H1 (cell line): Measurements from ENCODE around the gene NAV2. TPM values are rescaled to one million over a fixed set of nuclear protein-coding genes. Genes with fewer than 3 reads are reported as not detected.
A peak's percentile ranks its signal among the peaks of the same experiment; 100 is the strongest.

Source experiments
- CTCF ChIA-PET: fragments of 300-600 bp; sonication (Branson Sonifier 250); formaldehyde crosslinking; loops from one replicate; lab custom pipeline; 2021; ENCODE audit not compliant: partially characterized antibody; lab: Charles Lee
- POLR2A ChIA-PET: fragments of 300-600 bp; sonication (Branson Sonifier 250); formaldehyde crosslinking; loops from one replicate; lab custom pipeline; 2021; ENCODE audit warnings: inconsistent platforms; ENCODE audit not compliant: partially characterized antibody; lab: Charles Lee
- DNase-seq, 2 experiments: peaks; one replicate each; pipeline versions ENCODE4 v3.0.0 to v3.0.0-alpha.2; 2010 to 2022; ENCODE audit warnings: low spot score in 2 of 2, low read depth in 1 of 2, mixed read lengths in 1 of 2
- FAIRE-seq: peaks from 2 replicates; lab custom pipeline; 2011; peaks lifted over from hg19 to GRCh38; lab: Jason Lieb, UNC
- H2AFZ ChIP-seq: 2 replicates; pipeline ENCODE4 v1.8.1; 2012; ENCODE audit warnings: low read length, inconsistent platforms
- H2AK5ac ChIP-seq: 2 replicates; pipeline ENCODE4 v1.6.1; 2013; ENCODE audit warnings: low read depth, low read length
- H2BK120ac ChIP-seq: replicated peaks from 2 replicates; pipeline ENCODE3; 2013; ENCODE audit warnings: low read depth, low read length, inconsistent platforms
- H2BK12ac ChIP-seq: 2 replicates; pipeline ENCODE4 v1.6.1; 2013; ENCODE audit warnings: low read depth, low read length
- H2BK15ac ChIP-seq: 2 replicates; pipeline ENCODE4 v1.6.1; 2013; ENCODE audit warnings: low read length
- H2BK20ac ChIP-seq: 2 replicates; pipeline ENCODE4 v1.6.1; 2013; ENCODE audit warnings: low read length
- H2BK5ac ChIP-seq: 2 replicates; pipeline ENCODE4 v1.6.1; 2013; ENCODE audit warnings: low read depth, low read length
- H3K14ac ChIP-seq: 2 replicates; pipeline ENCODE4 v1.6.1; 2013; ENCODE audit warnings: inconsistent platforms; ENCODE audit not compliant: insufficient read length
- H3K18ac ChIP-seq: 2 replicates; pipeline ENCODE4 v1.6.1; 2013; ENCODE audit warnings: low read length; ENCODE audit errors: extremely low read depth
- H3K23ac ChIP-seq: 2 replicates; pipeline ENCODE4 v1.6.1; 2013; ENCODE audit warnings: inconsistent platforms; ENCODE audit not compliant: insufficient read length
- H3K23me2 ChIP-seq: 2 replicates; pipeline ENCODE4 v1.6.1; 2013; ENCODE audit warnings: low read depth, low read length
- H3K27ac ChIP-seq: 2 replicates; pipeline ENCODE4 v1.6.1; 2011; ENCODE audit warnings: low read depth, low read length, inconsistent platforms
- H3K27me3 ChIP-seq, 4 experiments: replicated peaks in 1 of 4; 1 replicate in 1 of 4; 2 replicates in 3 of 4; pipeline versions ENCODE4 v1.6.1 to v1.8.1; 2011 to 2013; ENCODE audit warnings: low read length in 3 of 4, mild to moderate bottlenecking in 3 of 4, inconsistent platforms in 2 of 4, mixed read lengths in 2 of 4, moderate library complexity in 1 of 4; ENCODE audit not compliant: control insufficient read depth in 3 of 4, insufficient read depth in 3 of 4; ENCODE audit errors: extremely low read depth in 1 of 4
- H3K36me3 ChIP-seq, 4 experiments: 2 replicates each; pipeline versions ENCODE4 v1.6.1 to v1.8.1; 2011 to 2013; ENCODE audit warnings: mild to moderate bottlenecking in 4 of 4, low read length in 3 of 4, moderate library complexity in 2 of 4, control low read depth in 1 of 4, inconsistent platforms in 1 of 4; ENCODE audit not compliant: insufficient read depth in 4 of 4, control insufficient read depth in 2 of 4
- H3K4ac ChIP-seq: replicated peaks from 2 replicates; pipeline ENCODE3; 2013; ENCODE audit warnings: low read length, low read depth, mixed read lengths, inconsistent platforms; ENCODE audit not compliant: insufficient read length
- H3K4me1 ChIP-seq, 4 experiments: replicated peaks in 1 of 4; 1 replicate in 1 of 4; 2 replicates in 3 of 4; pipeline versions ENCODE4 v1.6.1 to v1.8.1; 2011 to 2013; ENCODE audit warnings: low read length in 3 of 4, inconsistent platforms in 2 of 4, mixed read lengths in 1 of 4; ENCODE audit not compliant: insufficient read depth in 4 of 4, control insufficient read depth in 3 of 4
- H3K4me2 ChIP-seq, 2 experiments: 2 replicates each; pipeline versions ENCODE4 v1.6.1 to v1.8.1; 2011 to 2013; ENCODE audit warnings: low read depth in 2 of 2, low read length in 2 of 2, control low read depth in 1 of 2, inconsistent platforms in 1 of 2, mild to moderate bottlenecking in 1 of 2; ENCODE audit not compliant: insufficient read depth in 1 of 2
- H3K4me3 ChIP-seq, 4 experiments: fragments of 200-600, 300-600 bp in 1 of 4; sonication (generic), shearing (Covaris generic), sonication (Bioruptor Twin) in 1 of 4; 2 replicates each; pipeline versions ENCODE4 v1.5.1 to v1.8.1; 2011 to 2016; ENCODE audit warnings: low read length in 4 of 4, low read depth in 3 of 4, control low read depth in 2 of 4, inconsistent platforms in 2 of 4, mild to moderate bottlenecking in 2 of 4, mixed read lengths in 1 of 4, moderate library complexity in 1 of 4; ENCODE audit not compliant: insufficient read depth in 2 of 4; ENCODE audit errors: extremely low read depth in 1 of 4
- H3K56ac ChIP-seq: replicated peaks from 2 replicates; pipeline ENCODE3; 2013; ENCODE audit warnings: low read depth, mild to moderate bottlenecking, mixed read lengths, low read length, inconsistent platforms; ENCODE audit not compliant: insufficient read length
- H3K79me1 ChIP-seq: 2 replicates; pipeline ENCODE4 v1.6.1; 2013; ENCODE audit warnings: low read depth, low read length, control low read depth
- H3K79me2 ChIP-seq, 2 experiments: 2 replicates each; pipeline versions ENCODE4 v1.6.1 to v1.8.1; 2012 to 2013; ENCODE audit warnings: low read length in 2 of 2, mild to moderate bottlenecking in 2 of 2, inconsistent platforms in 1 of 2; ENCODE audit not compliant: insufficient read depth in 2 of 2, control insufficient read depth in 1 of 2
- H3K9ac ChIP-seq, 4 experiments: replicated peaks in 1 of 4; 1 replicate in 1 of 4; 2 replicates in 3 of 4; pipeline versions ENCODE4 v1.6.1 to v1.8.1; 2011 to 2013; ENCODE audit warnings: low read depth in 3 of 4, low read length in 3 of 4, control low read depth in 2 of 4, mild to moderate bottlenecking in 2 of 4, moderate library complexity in 2 of 4, inconsistent platforms in 1 of 4; ENCODE audit errors: extremely low read depth in 1 of 4
- H3K9me3 ChIP-seq, 2 experiments: 2 replicates each; pipeline versions ENCODE4 v1.6.1 to v1.8.1; 2012 to 2013; ENCODE audit warnings: mild to moderate bottlenecking in 2 of 2, moderate library complexity in 2 of 2, control low read depth in 1 of 2, inconsistent platforms in 1 of 2, low read depth in 1 of 2, low read length in 1 of 2, mixed read lengths in 1 of 2; ENCODE audit not compliant: insufficient read depth in 2 of 2
- H4K20me1 ChIP-seq, 2 experiments: replicated peaks in 1 of 2; 2 replicates each; pipeline versions ENCODE3 to v1.8.1; 2011 to 2013; ENCODE audit warnings: inconsistent platforms in 2 of 2, low read length in 2 of 2, mild to moderate bottlenecking in 1 of 2; ENCODE audit not compliant: insufficient read depth in 2 of 2, control insufficient read depth in 1 of 2
- H4K5ac ChIP-seq: 2 replicates; pipeline ENCODE4 v1.6.1; 2013; ENCODE audit warnings: low read length, low read depth, mixed read lengths, inconsistent platforms; ENCODE audit not compliant: insufficient read length
- H4K8ac ChIP-seq: 2 replicates; pipeline ENCODE4 v1.8.0; 2013; ENCODE audit warnings: mild to moderate bottlenecking, moderate library complexity, low read length, inconsistent platforms; ENCODE audit not compliant: insufficient read depth; ENCODE audit errors: extremely low read depth
- H4K91ac ChIP-seq: replicated peaks from 2 replicates; pipeline ENCODE3; 2013; ENCODE audit warnings: low read length, mixed read lengths, inconsistent platforms; ENCODE audit not compliant: insufficient read length
- TEAD4 ChIP-seq: IDR thresholded peaks from 2 replicates; pipeline ENCODE4 v1.6.1; 2012; ENCODE audit warnings: low read depth, low read length, inconsistent platforms, mixed read lengths
- WGBS, 2 experiments: shearing (Covaris generic) in 1 of 2; methylation state at CpG; one replicate each; pipeline versions ENCODE4 v1.1.6 to v1.1.7; 2013 to 2015; ENCODE audit warnings: low lambda C conversion rate in 2 of 2, mixed read lengths in 2 of 2, inconsistent platforms in 1 of 2, low coverage in 1 of 2, missing lambda C conversion rate in 1 of 2; ENCODE audit not compliant: insufficient replicate concordance in 2 of 2, insufficient coverage in 1 of 2, insufficient read length in 1 of 2; ENCODE audit errors: extremely low coverage in 1 of 2, missing lambda C conversion rate in 1 of 2; 5-methylcytosine and 5-hydroxymethylcytosine counted together
- polyA plus RNA-seq, 7 experiments: library from polyadenylated mRNA; depleted of rRNA in 3 of 7; stranded (reverse) in 5 of 7; unstranded in 2 of 7; fragments of >200 nt in 5 of 7; fragments of 200-250 nt in 2 of 7; gene quantifications; 1 replicate in 5 of 7; 2 replicates in 1 of 7; 4 replicates in 1 of 7; pipeline versions ENCODE4 v1.2.1 to v1.2.3, GENCODE V29; 2011 to 2013; ENCODE audit warnings: missing spikeins in 2 of 7, mixed read lengths in 2 of 7
- total RNA-seq: library from RNA; stranded (reverse); fragmentation: NEBNext Ultra II Directional; extraction: Animal tissue kit (Norgen Biotek cat#: 25700); gene quantifications from 2 replicates; pipeline ENCODE4 v1.2.1, GENCODE V29; 2021
- TF ChIP-seq, protein P1 (sequence below), 3 experiments: IDR thresholded peaks; 1 replicate in 2 of 3; 2 replicates in 1 of 3; pipeline versions ENCODE4 v1.5.1 to v1.6.1; 2011; ENCODE audit warnings: low read length in 3 of 3, mild to moderate bottlenecking in 3 of 3, inconsistent platforms in 2 of 3, low read depth in 1 of 3, moderate library complexity in 1 of 3; ENCODE audit not compliant: insufficient read depth in 1 of 3; ENCODE audit errors: control extremely low read depth in 1 of 3

The NAV2 gene
- total and polyA plus RNA-seq, 2 of the 8 experiments (the other 6 are each of a cell fraction or from before 2014, with no cell fraction given), result 35.6 to 73.6 TPM

DNA sequence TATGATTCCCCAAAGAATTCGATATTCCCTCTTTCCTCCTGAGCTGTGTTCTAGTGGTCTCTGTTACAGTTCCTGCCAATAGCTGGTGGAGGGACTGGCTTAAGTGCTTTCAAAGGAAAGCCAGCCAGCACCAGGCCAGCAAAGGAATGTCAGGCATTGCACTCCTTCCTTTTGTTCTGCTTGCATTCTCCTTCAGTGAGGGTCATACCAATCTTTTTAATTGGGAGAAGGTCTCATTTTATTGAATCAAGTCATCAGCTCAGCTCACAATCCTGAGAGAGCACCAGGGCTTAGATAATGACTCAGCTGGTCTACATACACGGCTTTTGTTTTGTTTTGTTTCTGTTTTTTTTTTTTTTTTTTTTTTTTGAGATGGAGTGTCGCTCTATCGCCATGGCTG lies 222.9 kb downstream of the NAV2 start:
- Histone ChIP-seq H2BK20ac (no peak overlapping the region), H3K4me1 (peaks cover 2 to 11% (median 4%) of the 10 kb centered on the region in 4 experiments; a peak in 4 of 7 replicates), H3K4me2 (0 out of 4 replicates have a peak overlapping the region, but pooled peaks of 1 of the 2 experiments have one; percentile 22), H3K79me1 (peaks cover 4% of the 10 kb centered on the region; the same call in 1 of the 2 replicates), H3K56ac (no peak overlapping the region), H3K27me3 (no peaks in the 10 kb centered on the region), H4K20me1 (peaks cover 4 to 8% of the 10 kb centered on the region in 2 experiments), H2BK5ac (no peak overlapping the region), H4K91ac (no peak overlapping the region), H2AFZ (no peak overlapping the region), H3K9me3 (no peaks in the 10 kb centered on the region), H3K27ac (no peak overlapping the region), H4K8ac (no peak overlapping the region), H2BK12ac (no peak overlapping the region), H3K9ac (no peak overlapping the region), H3K23ac (no peak overlapping the region), H2BK120ac (no peak overlapping the region), H3K4ac (no peak overlapping the region), H3K23me2 (no peaks in the 10 kb centered on the region), H3K36me3 (peaks cover 8 to 25% (median 19%) of the 10 kb centered on the region in 4 experiments; a peak in 7 of 8 replicates), H2BK15ac (no peak overlapping the region), H3K18ac (no peak overlapping the region), H3K79me2 (no peaks in the 10 kb centered on the region; a peak in 1 of 4 replicates), H2AK5ac (no peak overlapping the region), H3K4me3 (no peak overlapping the region), H4K5ac (no peak overlapping the region), H3K14ac (no peak overlapping the region)
- DNase-seq (peak in 1 of 2 experiments; percentile 54), FAIRE-seq (peak; percentile 94)
- ChIA-PET CTCF (interaction anchor here (0.8 to 5.3 kb wide), 19 partner anchors 10 to 419 kb away, joined by 3 to 37 read pairs (median 6); no protein-coding TSS in a partner anchor), POLR2A (no interaction called here)
- 84% methylated on average over 2 of the region's 4 CpGs; no CpG with 5 or more reads in 1 of the 2 experiments for WGBS, 2 experiments
- TF ChIP-seq TEAD4, result peak; percentile 80
- TF ChIP-seq, protein P1, sequence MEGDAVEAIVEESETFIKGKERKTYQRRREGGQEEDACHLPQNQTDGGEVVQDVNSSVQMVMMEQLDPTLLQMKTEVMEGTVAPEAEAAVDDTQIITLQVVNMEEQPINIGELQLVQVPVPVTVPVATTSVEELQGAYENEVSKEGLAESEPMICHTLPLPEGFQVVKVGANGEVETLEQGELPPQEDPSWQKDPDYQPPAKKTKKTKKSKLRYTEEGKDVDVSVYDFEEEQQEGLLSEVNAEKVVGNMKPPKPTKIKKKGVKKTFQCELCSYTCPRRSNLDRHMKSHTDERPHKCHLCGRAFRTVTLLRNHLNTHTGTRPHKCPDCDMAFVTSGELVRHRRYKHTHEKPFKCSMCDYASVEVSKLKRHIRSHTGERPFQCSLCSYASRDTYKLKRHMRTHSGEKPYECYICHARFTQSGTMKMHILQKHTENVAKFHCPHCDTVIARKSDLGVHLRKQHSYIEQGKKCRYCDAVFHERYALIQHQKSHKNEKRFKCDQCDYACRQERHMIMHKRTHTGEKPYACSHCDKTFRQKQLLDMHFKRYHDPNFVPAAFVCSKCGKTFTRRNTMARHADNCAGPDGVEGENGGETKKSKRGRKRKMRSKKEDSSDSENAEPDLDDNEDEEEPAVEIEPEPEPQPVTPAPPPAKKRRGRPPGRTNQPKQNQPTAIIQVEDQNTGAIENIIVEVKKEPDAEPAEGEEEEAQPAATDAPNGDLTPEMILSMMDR (IDR thresholded peaks at IDR 0.05; ENCODE audit: control extremely low read depth in 1 of 3, insufficient read depth in 1 of 3, low read depth in 1 of 3, low read length in 3 of 3), result no peak
